ENCODE results near the gene FUOM. TPM values are rescaled to one million over a fixed set of nuclear protein-coding genes. Genes with fewer than 3 reads are reported as not detected.

FUOM gene
- total and polyA plus RNA-seq, 9 of the 15 experiments (the other 6 are each of a cell fraction or from before 2014, with no cell fraction given), result 1.8 to 96.1 (median 27.0) TPM

- TF ChIP-seq ZNF717 (CRISPR knock-in tag; IDR thresholded peaks at IDR 0.05) (no peak), XRCC3 (IDR thresholded peaks at IDR 0.05) (no peak), PRMT5 (CRISPR knock-in tag; IDR thresholded peaks at IDR 0.05) (no peak), KLF13 (tag; IDR thresholded peaks at IDR 0.05; ENCODE audit: borderline replicate concordance, low read depth) (no peak), ZNF586 (CRISPR knock-in tag; conservative IDR thresholded peaks at IDR 0.05) (no peak), NRF1 (conservative IDR thresholded peaks at IDR 0.05 in 1 of 2, IDR thresholded peaks at IDR 0.05 in 1 of 2) (peak; percentile 76 to 79; a peak in 2 of 4 replicates), ERF (CRISPR knock-in tag; IDR thresholded peaks at IDR 0.05) (0 out of 2 replicates have a peak, but pooled peaks have one; percentile 20), POLR3A (IDR thresholded peaks at IDR 0.05; ENCODE audit: borderline replicate concordance, extremely low read depth, insufficient read depth, insufficient read length) (no peak), EGR1 (conservative IDR thresholded peaks at IDR 0.05) (peak; percentile 49; the same call in 1 of the 2 replicates), CHD2 (IDR thresholded peaks at IDR 0.05; ENCODE audit: low read depth, low read length) (0 out of 2 replicates have a peak, but pooled peaks have one; percentile 8), MYNN (IDR thresholded peaks at IDR 0.05) (no peak), MYNN (CRISPR knock-in tag; IDR thresholded peaks at IDR 0.05) (no peak), RBFOX2 (IDR thresholded peaks at IDR 0.05; ENCODE audit: low read depth, low read length) (peak; percentile 89), SMARCC2 (IDR thresholded peaks at IDR 0.05; ENCODE audit: low read depth) (no peak), MTA3 (IDR thresholded peaks at IDR 0.05; ENCODE audit: borderline replicate concordance) (peak; percentile 98), L3MBTL2 (IDR thresholded peaks at IDR 0.05) (peak; percentile 76), NFRKB (IDR thresholded peaks at IDR 0.05; ENCODE audit: low read depth) (no peak), ZBTB5 (IDR thresholded peaks at IDR 0.05) (no peak), CBX1 (IDR thresholded peaks at IDR 0.05; ENCODE audit: low read depth) (peak; percentile 19; the same call in 1 of the 2 replicates), ZNF79 (CRISPR knock-in tag; IDR thresholded peaks at IDR 0.05; ENCODE audit: low read depth) (no peak), ADNP (tag; IDR thresholded peaks at IDR 0.05) (no peak), ZNF24 (IDR thresholded peaks at IDR 0.05) (no peak; the same call in 1 of the 2 replicates), RCOR1 (IDR thresholded peaks at IDR 0.05; ENCODE audit: borderline replicate concordance in 1 of 2, low read depth in 2 of 2, low read length in 2 of 2) (no peak), TEAD4 (IDR thresholded peaks at IDR 0.05; ENCODE audit: low read length) (no peak), TEAD4 (CRISPR knock-in tag; IDR thresholded peaks at IDR 0.05; ENCODE audit: borderline replicate concordance) (no peak)
- TF ChIP-seq, protein P1, sequence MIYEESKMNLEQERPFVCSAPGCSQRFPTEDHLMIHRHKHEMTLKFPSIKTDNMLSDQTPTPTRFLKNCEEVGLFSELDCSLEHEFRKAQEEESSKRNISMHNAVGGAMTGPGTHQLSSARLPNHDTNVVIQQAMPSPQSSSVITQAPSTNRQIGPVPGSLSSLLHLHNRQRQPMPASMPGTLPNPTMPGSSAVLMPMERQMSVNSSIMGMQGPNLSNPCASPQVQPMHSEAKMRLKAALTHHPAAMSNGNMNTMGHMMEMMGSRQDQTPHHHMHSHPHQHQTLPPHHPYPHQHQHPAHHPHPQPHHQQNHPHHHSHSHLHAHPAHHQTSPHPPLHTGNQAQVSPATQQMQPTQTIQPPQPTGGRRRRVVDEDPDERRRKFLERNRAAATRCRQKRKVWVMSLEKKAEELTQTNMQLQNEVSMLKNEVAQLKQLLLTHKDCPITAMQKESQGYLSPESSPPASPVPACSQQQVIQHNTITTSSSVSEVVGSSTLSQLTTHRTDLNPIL (CRISPR knock-in tag; IDR thresholded peaks at IDR 0.05), result no peak
Measured at GRCh38 chr10:133308421-133309099, 49.3 kb downstream of the FUOM start, which contains the start of the genes TUBGCP2 and ZNF511 (continued).

Measured in K562 (cell line).